WI38 (cell line): ENCODE measurements around the gene ARHGAP26.

Experiments used
- H3K4me3 ChIP-seq: 2 replicates; pipeline ENCODE4 v1.5.1; 2011; ENCODE audit warnings: low read depth, mild to moderate bottlenecking, control low read depth, low read length
- TF ChIP-seq, protein P1 (sequence below): IDR thresholded peaks from 2 replicates; pipeline ENCODE4 v1.5.1; 2012; ENCODE audit warnings: low read depth, mild to moderate bottlenecking, control low read depth, low read length

ARHGAP26 gene

GRCh38 chr5:143241892-143242291 is 471.7 kb downstream of the ARHGAP26 start:
- TF ChIP-seq, protein P1, sequence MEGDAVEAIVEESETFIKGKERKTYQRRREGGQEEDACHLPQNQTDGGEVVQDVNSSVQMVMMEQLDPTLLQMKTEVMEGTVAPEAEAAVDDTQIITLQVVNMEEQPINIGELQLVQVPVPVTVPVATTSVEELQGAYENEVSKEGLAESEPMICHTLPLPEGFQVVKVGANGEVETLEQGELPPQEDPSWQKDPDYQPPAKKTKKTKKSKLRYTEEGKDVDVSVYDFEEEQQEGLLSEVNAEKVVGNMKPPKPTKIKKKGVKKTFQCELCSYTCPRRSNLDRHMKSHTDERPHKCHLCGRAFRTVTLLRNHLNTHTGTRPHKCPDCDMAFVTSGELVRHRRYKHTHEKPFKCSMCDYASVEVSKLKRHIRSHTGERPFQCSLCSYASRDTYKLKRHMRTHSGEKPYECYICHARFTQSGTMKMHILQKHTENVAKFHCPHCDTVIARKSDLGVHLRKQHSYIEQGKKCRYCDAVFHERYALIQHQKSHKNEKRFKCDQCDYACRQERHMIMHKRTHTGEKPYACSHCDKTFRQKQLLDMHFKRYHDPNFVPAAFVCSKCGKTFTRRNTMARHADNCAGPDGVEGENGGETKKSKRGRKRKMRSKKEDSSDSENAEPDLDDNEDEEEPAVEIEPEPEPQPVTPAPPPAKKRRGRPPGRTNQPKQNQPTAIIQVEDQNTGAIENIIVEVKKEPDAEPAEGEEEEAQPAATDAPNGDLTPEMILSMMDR, result no peak
- H3K4me3 ChIP-seq, result no peak overlapping the region

DNA sequence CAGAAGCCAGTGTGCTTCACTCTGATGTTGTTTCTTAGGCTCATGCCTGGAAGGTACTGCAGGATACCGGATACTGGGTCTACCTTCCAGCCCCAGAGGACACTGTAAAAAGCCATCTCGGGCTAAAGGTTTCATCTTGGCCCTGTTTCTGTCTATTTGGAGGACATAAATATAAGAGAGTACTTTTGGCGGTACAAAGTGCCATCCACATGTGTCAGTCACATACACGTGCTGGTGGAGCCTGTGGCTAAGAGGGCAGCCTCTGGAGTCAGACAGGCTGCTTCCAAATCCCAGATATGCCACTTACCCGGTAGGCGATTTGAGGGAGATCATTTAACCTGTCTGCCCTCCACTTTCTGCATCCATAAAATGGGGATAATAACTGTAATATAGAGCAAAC is 472.9 kb downstream of the ARHGAP26 start:
- TF ChIP-seq, protein P1, result no peak
- H3K4me3 ChIP-seq, result no peak overlapping the region

- TF ChIP-seq, protein P1, result no peak
- peak overlapping the region; percentile 49 for H3K4me3 ChIP-seq
These were observed 474.0 kb downstream of the ARHGAP26 start for GRCh38 chr5:143244000-143244736.

- peak overlapping the region; percentile 49; the same call in 1 of the 2 replicates for H3K4me3 ChIP-seq
These were observed 474.8 kb downstream of the ARHGAP26 start for GRCh38 chr5:143244990-143245389.

DNA sequence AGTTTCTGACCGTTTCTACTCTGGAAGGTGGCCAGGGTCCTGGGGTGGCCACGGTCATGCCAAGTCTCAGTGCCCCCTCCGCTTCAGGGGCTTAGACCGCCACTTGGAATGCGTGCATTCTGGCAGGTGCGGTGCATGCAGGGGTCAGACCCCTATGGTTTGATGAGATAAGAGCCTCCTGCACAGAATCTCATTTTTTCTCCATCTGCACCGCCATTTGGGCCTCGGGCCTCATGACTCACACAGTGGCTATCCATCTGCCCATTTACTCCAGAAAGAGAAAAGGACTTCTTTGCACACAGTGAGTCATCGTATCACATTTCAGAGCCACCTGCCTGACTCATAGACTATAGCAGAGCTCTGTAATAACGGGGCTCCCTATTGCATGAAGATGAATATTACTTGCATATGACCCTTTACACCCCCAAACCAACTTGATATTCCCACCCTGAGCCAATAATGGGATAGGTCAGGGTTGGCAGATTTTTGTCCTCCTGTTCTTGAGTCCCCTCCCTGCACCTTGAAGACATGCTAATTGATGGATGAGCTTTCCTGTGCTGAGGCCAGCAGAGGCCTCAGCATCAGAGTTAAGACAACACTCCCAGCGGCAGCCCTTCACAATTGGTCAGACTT is 475.9 kb downstream of the ARHGAP26 start:
- TF ChIP-seq, protein P1, result no peak
- no peak overlapping the region for H3K4me3 ChIP-seq

More at GRCh38 chr5:143244990-143245389, 474.8 kb downstream of the ARHGAP26 start:
- TF ChIP-seq, protein P1, result no peak

DNA sequence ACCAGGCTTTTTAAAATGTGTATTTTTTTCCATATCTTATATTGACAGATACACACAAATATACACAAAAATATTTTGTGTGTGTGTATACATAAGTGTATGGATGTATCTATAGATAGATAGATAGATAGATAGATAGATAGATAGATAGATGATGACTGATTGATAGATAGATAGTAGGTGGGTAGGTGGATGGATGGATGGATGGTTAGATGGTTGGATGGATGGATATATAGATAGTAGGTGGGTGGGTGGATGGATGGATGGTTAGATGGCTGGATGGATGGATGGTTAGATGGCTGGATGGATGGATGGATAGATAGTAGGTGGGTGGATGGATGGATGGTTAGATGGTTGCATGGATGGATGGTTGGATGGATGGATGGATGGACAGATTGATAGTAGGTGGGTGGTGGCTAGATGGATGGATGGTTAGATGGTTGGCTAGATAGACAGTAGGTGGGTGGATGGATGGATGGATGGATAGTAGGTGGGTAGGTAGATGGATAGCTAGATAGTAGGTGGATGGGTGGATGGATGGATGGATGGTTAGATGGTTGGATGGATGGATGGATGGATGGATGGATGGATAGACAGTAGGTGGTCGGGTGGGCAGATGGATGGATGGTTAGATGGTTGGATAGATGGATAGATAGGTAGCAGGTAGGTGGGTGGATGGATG is 477.1 kb downstream of the ARHGAP26 start:
- H3K4me3 ChIP-seq, result no peak overlapping the region
- TF ChIP-seq, protein P1, result no peak

GRCh38 chr5:143248391-143248790 is 478.2 kb downstream of the ARHGAP26 start:
- no peak overlapping the region for H3K4me3 ChIP-seq
- TF ChIP-seq, protein P1, result no peak
